ENCODE data around the gene HPGD. TPM values are rescaled to one million over a fixed set of nuclear protein-coding genes. Genes with fewer than 3 reads are reported as not detected.

Gene HPGD
- total RNA-seq, 2 donors from 2014 or later: 62.3 to 159 TPM

- no peak for TF ChIP-seq CTCF (IDR thresholded peaks at IDR 0.05)
- no peak overlapping the region for H3K27ac ChIP-seq
These were observed 5.9 kb upstream of the HPGD start for GRCh38 chr4:174528226-174528625.

GRCh38 chr4:174526731-174527130 lies 4.4 kb upstream of the HPGD start:
- Histone ChIP-seq H3K27me3 (no peaks in the 10 kb centered on the region), H3K9ac (ENCODE audit: low read depth in 2 of 2, low read length in 2 of 2) (no peak overlapping the region), H3K27ac (no peak overlapping the region), H3K36me3 (no peaks in the 10 kb centered on the region), H3K4me3 (no peak overlapping the region), H3K4me1 (no peaks in the 10 kb centered on the region), H3K9me3 (no peaks in the 10 kb centered on the region)
- no peak for TF ChIP-seq CTCF (IDR thresholded peaks at IDR 0.05)
- intact Hi-C loops (cut with DNase I): loop anchor here (10.0 kb wide), 1 partner anchor 162 kb away; no protein-coding TSS in a partner anchor
- no peak for DNase-seq

More at GRCh38 chr4:174528226-174528625, 5.9 kb upstream of the HPGD start:
- Histone ChIP-seq H3K36me3 (no peaks in the 10 kb centered on the region), H3K9ac (ENCODE audit: low read depth in 2 of 2, low read length in 2 of 2) (no peak overlapping the region), H3K4me3 (no peak overlapping the region), H3K9me3 (no peaks in the 10 kb centered on the region), H3K4me1 (no peaks in the 10 kb centered on the region), H3K27me3 (no peaks in the 10 kb centered on the region)
- intact Hi-C loops (cut with DNase I): loop anchor here (10.0 kb wide), 1 partner anchor 163 kb away; no protein-coding TSS in a partner anchor
- DNase-seq: no peak

GRCh38 chr4:174524242-174524641 lies 2.0 kb upstream of the HPGD start:
- no peak overlapping the region for H3K4me3 ChIP-seq
- H3K9ac ChIP-seq (ENCODE audit: low read depth in 2 of 2, low read length in 2 of 2): peak overlapping the region in 1 of 2 donors; percentile 34
- intact Hi-C loops (cut with DNase I): loop anchor here (10.0 kb wide), 1 partner anchor 159 kb away; no protein-coding TSS in a partner anchor
- no peaks in the 10 kb centered on the region for H3K4me1 ChIP-seq
- H3K27ac ChIP-seq: peak overlapping the region; percentile 88
- H3K36me3 ChIP-seq: no peaks in the 10 kb centered on the region
- TF ChIP-seq CTCF (IDR thresholded peaks at IDR 0.05): no peak
- H3K27me3 ChIP-seq: no peaks in the 10 kb centered on the region
- no peaks in the 10 kb centered on the region for H3K9me3 ChIP-seq
- DNase-seq: peak; percentile 76

- Histone ChIP-seq H3K27me3 (no peaks in the 10 kb centered on the region), H3K9me3 (no peaks in the 10 kb centered on the region), H3K4me3 (peak overlapping the region; percentile 73), H3K27ac (peak overlapping the region; percentile 88), H3K9ac (ENCODE audit: low read depth in 2 of 2, low read length in 2 of 2) (peak overlapping the region; percentile 62 to 64), H3K4me1 (no peaks in the 10 kb centered on the region), H3K36me3 (no peaks in the 10 kb centered on the region)
- DNase-seq: peak; percentile 27
- TF ChIP-seq CTCF (IDR thresholded peaks at IDR 0.05): no peak
- intact Hi-C loops (cut with DNase I): loop anchor here (10.0 kb wide), 1 partner anchor 158 kb away; no protein-coding TSS in a partner anchor
These were observed 871 bp upstream of the HPGD start for GRCh38 chr4:174523025-174523693.

- intact Hi-C loops (cut with DNase I): loop anchor here (10.0 kb wide), 1 partner anchor 157 kb away; no protein-coding TSS in a partner anchor
- Histone ChIP-seq H3K4me1 (no peaks in the 10 kb centered on the region), H3K4me3 (peak overlapping the region; percentile 73), H3K27me3 (no peaks in the 10 kb centered on the region), H3K9me3 (no peaks in the 10 kb centered on the region), H3K27ac (peak overlapping the region; percentile 88), H3K9ac (ENCODE audit: low read depth in 2 of 2, low read length in 2 of 2) (peak overlapping the region; percentile 62 to 64), H3K36me3 (no peaks in the 10 kb centered on the region)
- no peak for TF ChIP-seq CTCF (IDR thresholded peaks at IDR 0.05)
- peak; percentile 67 for DNase-seq
These were observed 497 bp downstream of the HPGD start for GRCh38 chr4:174521800-174522182.
